Measurements from ENCODE around the gene COPS2.

- TF ChIP-seq ATF2 (CRISPR knock-in tag; IDR thresholded peaks at IDR 0.05) (no peak), IRF2 (CRISPR knock-in tag; IDR thresholded peaks at IDR 0.05) (no peak), SAP130 (CRISPR knock-in tag; IDR thresholded peaks at IDR 0.05; ENCODE audit: low read depth) (no peak)
- TF ChIP-seq, protein P1, sequence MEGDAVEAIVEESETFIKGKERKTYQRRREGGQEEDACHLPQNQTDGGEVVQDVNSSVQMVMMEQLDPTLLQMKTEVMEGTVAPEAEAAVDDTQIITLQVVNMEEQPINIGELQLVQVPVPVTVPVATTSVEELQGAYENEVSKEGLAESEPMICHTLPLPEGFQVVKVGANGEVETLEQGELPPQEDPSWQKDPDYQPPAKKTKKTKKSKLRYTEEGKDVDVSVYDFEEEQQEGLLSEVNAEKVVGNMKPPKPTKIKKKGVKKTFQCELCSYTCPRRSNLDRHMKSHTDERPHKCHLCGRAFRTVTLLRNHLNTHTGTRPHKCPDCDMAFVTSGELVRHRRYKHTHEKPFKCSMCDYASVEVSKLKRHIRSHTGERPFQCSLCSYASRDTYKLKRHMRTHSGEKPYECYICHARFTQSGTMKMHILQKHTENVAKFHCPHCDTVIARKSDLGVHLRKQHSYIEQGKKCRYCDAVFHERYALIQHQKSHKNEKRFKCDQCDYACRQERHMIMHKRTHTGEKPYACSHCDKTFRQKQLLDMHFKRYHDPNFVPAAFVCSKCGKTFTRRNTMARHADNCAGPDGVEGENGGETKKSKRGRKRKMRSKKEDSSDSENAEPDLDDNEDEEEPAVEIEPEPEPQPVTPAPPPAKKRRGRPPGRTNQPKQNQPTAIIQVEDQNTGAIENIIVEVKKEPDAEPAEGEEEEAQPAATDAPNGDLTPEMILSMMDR (CRISPR knock-in tag; IDR thresholded peaks at IDR 0.05) = no peak
Observed at GRCh38 chr15:49088996-49089395, 66.4 kb downstream of the COPS2 start.

Data from HepG2 (cell line).